ENCODE results near the gene PTAFR. TPM values are rescaled to one million over a fixed set of nuclear protein-coding genes. Genes with fewer than 3 reads are reported as not detected.

PTAFR gene
- polyA plus RNA-seq, 1 donor (not counting 4 experiments of a cell fraction or from before 2014, with no cell fraction given), result 19.6 TPM

DNA sequence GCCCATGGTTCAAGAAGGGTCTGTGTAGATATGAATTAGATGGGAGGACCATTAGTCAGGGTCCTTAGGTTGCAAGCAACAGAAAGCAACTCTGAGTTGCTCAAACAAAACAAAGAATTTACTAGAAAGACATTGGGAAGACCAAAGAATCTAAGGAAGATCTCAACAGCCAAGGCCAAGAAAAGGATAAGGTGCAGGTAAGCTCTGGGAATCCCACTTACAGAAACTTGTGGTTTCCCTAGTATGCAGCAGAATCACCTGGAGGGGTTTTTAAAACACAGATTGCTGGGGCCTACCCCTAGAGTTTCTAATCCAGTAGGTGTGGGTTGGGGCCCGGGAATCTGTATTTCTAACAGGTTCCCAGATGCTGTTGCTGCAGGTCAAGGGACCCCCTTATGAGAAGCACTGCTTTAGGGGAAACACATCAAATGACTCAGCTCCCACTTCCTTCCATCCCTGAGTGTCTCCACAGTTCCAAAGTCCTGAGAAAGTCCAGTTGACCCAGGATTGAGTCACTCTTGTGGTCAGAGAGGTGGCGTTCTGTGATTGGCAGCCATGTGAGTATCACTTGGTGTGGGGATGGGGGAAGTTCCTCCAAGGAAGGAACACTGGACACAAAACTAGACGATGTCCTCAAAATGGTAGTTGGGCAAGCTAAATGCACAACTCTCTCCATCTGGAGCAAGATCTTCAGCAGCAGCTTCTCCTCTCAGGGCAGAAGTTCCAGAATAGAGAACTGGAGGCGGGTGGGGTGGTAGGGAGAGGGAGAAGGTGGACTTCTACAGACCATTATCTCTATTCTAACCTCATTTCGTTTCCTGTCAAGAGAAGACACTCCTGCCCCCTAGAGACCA is 63.9 kb downstream of the PTAFR start:
- Histone ChIP-seq H3K9me1 (ENCODE audit: control insufficient read depth, extremely low read depth, insufficient read depth, low read length) (no peaks in the 10 kb centered on the region), H3K4me2 (ENCODE audit: control insufficient read depth, extremely low read depth, insufficient read depth, low read depth, low read length) (no peak overlapping the region), H3K27ac (ENCODE audit: control insufficient read depth, insufficient read depth, low read length) (no peak overlapping the region), H3K9ac (ENCODE audit: control insufficient read depth, extremely low read depth, insufficient read depth, low read length) (no peak overlapping the region), H4K20me1 (ENCODE audit: control insufficient read depth, extremely low read depth, insufficient read depth, low read length) (no peaks in the 10 kb centered on the region), H3K36me3 (ENCODE audit: control insufficient read depth in 2 of 2, extremely low read depth in 1 of 2, insufficient read depth in 2 of 2, low read length in 2 of 2) (no peaks in the 10 kb centered on the region), H3K79me2 (ENCODE audit: control insufficient read depth, insufficient read depth, low read length) (no peaks in the 10 kb centered on the region), H3K9me3 (ENCODE audit: control insufficient read depth, low read depth, low read length) (no peaks in the 10 kb centered on the region), H3K4me1 (ENCODE audit: control insufficient read depth, extremely low read depth, insufficient read depth, low read length) (peaks cover 16% of the 10 kb centered on the region), H3K4me3 (ENCODE audit: control insufficient read depth in 2 of 3, extremely low read depth in 1 of 3, insufficient read depth in 2 of 3, low read depth in 1 of 3, low read length in 3 of 3) (no peak overlapping the region), H3K27me3 (ENCODE audit: control insufficient read depth, extremely low read depth, insufficient read depth, low read length) (no peaks in the 10 kb centered on the region), H2AFZ (ENCODE audit: control insufficient read depth, low read length) (no peak overlapping the region)
- dilution Hi-C loops (cut with MboI; ENCODE audit: extremely low pct_ligation_motif_present, low sequenced_read_pairs), result no loop called here
- DNase-seq (ENCODE audit: low read depth, low spot score) (no peak), FAIRE-seq (no peak)
- no peak for TF ChIP-seq EZH2 (IDR thresholded peaks at IDR 0.05; ENCODE audit: low read length)
- TF ChIP-seq, protein P1, sequence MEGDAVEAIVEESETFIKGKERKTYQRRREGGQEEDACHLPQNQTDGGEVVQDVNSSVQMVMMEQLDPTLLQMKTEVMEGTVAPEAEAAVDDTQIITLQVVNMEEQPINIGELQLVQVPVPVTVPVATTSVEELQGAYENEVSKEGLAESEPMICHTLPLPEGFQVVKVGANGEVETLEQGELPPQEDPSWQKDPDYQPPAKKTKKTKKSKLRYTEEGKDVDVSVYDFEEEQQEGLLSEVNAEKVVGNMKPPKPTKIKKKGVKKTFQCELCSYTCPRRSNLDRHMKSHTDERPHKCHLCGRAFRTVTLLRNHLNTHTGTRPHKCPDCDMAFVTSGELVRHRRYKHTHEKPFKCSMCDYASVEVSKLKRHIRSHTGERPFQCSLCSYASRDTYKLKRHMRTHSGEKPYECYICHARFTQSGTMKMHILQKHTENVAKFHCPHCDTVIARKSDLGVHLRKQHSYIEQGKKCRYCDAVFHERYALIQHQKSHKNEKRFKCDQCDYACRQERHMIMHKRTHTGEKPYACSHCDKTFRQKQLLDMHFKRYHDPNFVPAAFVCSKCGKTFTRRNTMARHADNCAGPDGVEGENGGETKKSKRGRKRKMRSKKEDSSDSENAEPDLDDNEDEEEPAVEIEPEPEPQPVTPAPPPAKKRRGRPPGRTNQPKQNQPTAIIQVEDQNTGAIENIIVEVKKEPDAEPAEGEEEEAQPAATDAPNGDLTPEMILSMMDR (optimal IDR thresholded peaks at IDR 0.05 in 1 of 3, IDR thresholded peaks at IDR 0.05 in 1 of 3, conservative IDR thresholded peaks at IDR 0.05 in 1 of 3; ENCODE audit: extremely low read depth in 1 of 3, insufficient read depth in 2 of 3, low read length in 3 of 3), result no peak

DNA sequence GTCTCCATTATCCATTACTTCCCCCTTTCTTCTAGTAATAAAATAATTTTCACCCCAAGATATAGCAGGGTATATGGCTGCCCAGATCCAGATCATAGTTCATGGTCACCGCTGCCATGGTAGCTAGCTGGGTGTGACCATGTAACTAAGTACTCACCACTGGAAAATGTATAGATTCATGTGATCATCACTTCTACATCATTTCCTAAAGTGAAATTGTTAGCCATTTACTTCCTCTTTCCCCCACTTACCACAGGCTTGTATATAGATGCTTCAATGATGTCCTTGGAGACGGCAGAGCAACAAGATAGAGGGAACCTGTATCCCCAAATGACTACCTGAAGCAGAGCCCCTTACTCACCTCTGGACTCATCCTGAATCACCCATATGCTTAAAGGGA is 65.3 kb downstream of the PTAFR start:
- Histone ChIP-seq H3K79me2 (ENCODE audit: control insufficient read depth, insufficient read depth, low read length) (no peaks in the 10 kb centered on the region), H3K9me1 (ENCODE audit: control insufficient read depth, extremely low read depth, insufficient read depth, low read length) (no peaks in the 10 kb centered on the region), H2AFZ (ENCODE audit: control insufficient read depth, low read length) (no peak overlapping the region), H4K20me1 (ENCODE audit: control insufficient read depth, extremely low read depth, insufficient read depth, low read length) (no peaks in the 10 kb centered on the region), H3K4me3 (ENCODE audit: control insufficient read depth in 2 of 3, extremely low read depth in 1 of 3, insufficient read depth in 2 of 3, low read depth in 1 of 3, low read length in 3 of 3) (no peak overlapping the region), H3K27me3 (ENCODE audit: control insufficient read depth, extremely low read depth, insufficient read depth, low read length) (no peaks in the 10 kb centered on the region), H3K4me1 (ENCODE audit: control insufficient read depth, extremely low read depth, insufficient read depth, low read length) (peaks cover 16% of the 10 kb centered on the region), H3K9ac (ENCODE audit: control insufficient read depth, extremely low read depth, insufficient read depth, low read length) (no peak overlapping the region), H3K27ac (ENCODE audit: control insufficient read depth, insufficient read depth, low read length) (peak overlapping the region; percentile 50), H3K4me2 (ENCODE audit: control insufficient read depth, extremely low read depth, insufficient read depth, low read depth, low read length) (no peak overlapping the region), H3K36me3 (ENCODE audit: control insufficient read depth in 2 of 2, extremely low read depth in 1 of 2, insufficient read depth in 2 of 2, low read length in 2 of 2) (no peaks in the 10 kb centered on the region), H3K9me3 (ENCODE audit: control insufficient read depth, low read depth, low read length) (no peaks in the 10 kb centered on the region)
- DNase-seq (ENCODE audit: low read depth, low spot score) (no peak), FAIRE-seq (no peak)
- dilution Hi-C loops (cut with MboI; ENCODE audit: extremely low pct_ligation_motif_present, low sequenced_read_pairs), result no loop called here
- TF ChIP-seq, protein P1 (optimal IDR thresholded peaks at IDR 0.05 in 1 of 3, IDR thresholded peaks at IDR 0.05 in 1 of 3, conservative IDR thresholded peaks at IDR 0.05 in 1 of 3; ENCODE audit: extremely low read depth in 1 of 3, insufficient read depth in 2 of 3, low read length in 3 of 3), result no peak
- no peak for TF ChIP-seq EZH2 (IDR thresholded peaks at IDR 0.05; ENCODE audit: low read length)

All from keratinocyte (primary cell).